ENCODE results near the gene GBX1.

- TF ChIP-seq CTCF (IDR thresholded peaks at IDR 0.05) = no peak
- no peak for TF ChIP-seq POLR2A (IDR thresholded peaks at IDR 0.05)
Measured at GRCh38 chr7:151123158-151123821, 44.2 kb downstream of the GBX1 start.

All from breast epithelium (tissue), 3 donors.